ENCODE results near the gene TTC34.

DNA sequence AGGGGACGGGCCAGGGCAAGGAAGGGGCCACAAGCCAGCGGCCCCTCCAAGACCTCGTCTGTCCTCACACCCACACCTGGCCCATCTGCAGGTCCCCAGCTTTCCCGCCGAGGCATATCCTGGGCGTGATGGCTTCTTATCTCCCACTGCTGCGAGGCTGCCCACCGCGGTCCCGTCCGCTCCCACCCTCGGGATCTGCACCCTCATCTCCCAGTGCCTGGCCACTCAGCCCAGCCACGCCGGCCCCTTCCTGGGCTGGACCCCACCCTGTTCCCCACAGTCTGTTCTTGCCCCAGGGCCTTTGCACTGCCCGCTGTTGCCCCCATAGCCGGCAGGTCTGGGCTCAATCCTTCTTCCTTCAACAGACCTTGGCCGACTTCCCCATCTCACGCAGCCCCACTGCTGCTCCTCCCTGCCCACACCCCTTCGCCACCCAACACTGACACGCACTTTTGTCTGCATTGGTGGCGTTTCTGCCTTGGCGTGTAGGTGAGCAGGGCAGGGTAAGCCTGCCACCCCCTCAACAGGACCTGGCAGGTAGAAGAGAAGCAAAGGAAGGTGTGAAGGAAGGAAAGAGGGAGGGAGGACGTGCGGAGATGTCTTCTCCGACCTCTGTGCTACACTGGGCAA is 4.4 kb upstream of the TTC34 start:
- TF ChIP-seq GATA2 (IDR thresholded peaks at IDR 0.05; ENCODE audit: low read depth, low read length) = no peak
- TF ChIP-seq GATA3 (IDR thresholded peaks at IDR 0.05; ENCODE audit: low read depth, low read length) = no peak
